Neural cell (in vitro differentiated cells): ENCODE results near the gene CELA2A.

Experiments used
- EP300 ChIP-seq: fragments of 450-650 bp; conservative IDR thresholded peaks from 2 replicates; pipeline ENCODE4 v1.6.1; 2014; ENCODE audit warnings: antibody characterized with exemption, mild to moderate bottlenecking, moderate library complexity; ENCODE audit not compliant: poor library complexity, severe bottlenecking
- EZH2 ChIP-seq: fragments of 200-600, 300-800 bp; shearing (Covaris generic), sonication (generic); IDR thresholded peaks from 2 replicates; pipeline ENCODE4 v1.6.1; 2014; ENCODE audit warnings: antibody characterized with exemption, low read length, borderline replicate concordance, mild to moderate bottlenecking; ENCODE audit not compliant: insufficient read depth, poor library complexity, severe bottlenecking
- MXI1 ChIP-seq: fragments of 450-650 bp; conservative IDR thresholded peaks from 2 replicates; pipeline ENCODE4 v1.6.1; 2014; ENCODE audit warnings: antibody characterized with exemption, mild to moderate bottlenecking; ENCODE audit not compliant: poor library complexity, severe bottlenecking
- POLR2AphosphoS5 ChIP-seq: IDR thresholded peaks from 2 replicates; pipeline ENCODE4 v1.6.1; 2012
- RAD21 ChIP-seq: fragments of 450-650 bp; conservative IDR thresholded peaks from 2 replicates; pipeline ENCODE4 v1.6.1; 2014; ENCODE audit warnings: antibody characterized with exemption, mild to moderate bottlenecking, moderate library complexity
- TAF1 ChIP-seq: IDR thresholded peaks from 2 replicates; pipeline ENCODE4 v1.6.1; 2012; ENCODE audit warnings: low read depth
- TF ChIP-seq, protein P1 (sequence below): fragments of 450-650 bp; IDR thresholded peaks from 2 replicates; pipeline ENCODE4 v1.5.1; 2014; ENCODE audit warnings: antibody characterized with exemption, mild to moderate bottlenecking, moderate library complexity; ENCODE audit not compliant: poor library complexity, severe bottlenecking
- TF ChIP-seq, protein P2 (sequence below): IDR thresholded peaks from 2 replicates; pipeline ENCODE4 v1.6.1; 2012; ENCODE audit warnings: borderline replicate concordance

DNA sequence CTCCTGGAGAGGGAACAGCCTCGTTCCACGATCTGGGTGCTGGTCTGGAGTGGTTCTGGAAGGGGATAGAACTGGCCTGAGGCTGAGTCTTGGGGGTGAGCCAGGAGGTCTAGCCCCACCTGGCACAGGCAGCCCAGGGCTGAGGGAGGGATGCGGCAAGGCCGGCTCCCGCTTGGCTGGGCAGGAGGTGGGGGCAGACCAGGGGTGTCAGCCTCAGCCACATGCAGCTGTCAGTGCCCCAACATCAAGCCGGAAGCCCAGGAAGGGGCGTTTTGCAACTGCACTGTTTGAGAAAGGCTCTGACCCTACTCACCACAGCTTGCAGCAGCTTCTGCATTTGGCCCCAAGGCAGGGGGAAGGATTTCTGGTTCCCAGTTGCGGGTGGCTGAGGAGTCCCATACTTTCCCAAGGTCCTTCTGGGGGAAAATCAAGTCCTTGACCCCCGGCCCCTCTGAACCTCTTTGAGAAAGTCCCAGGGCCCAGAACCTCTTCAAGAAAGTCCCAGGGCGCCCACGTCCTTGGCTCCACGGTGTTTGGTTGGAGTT is 44.9 kb upstream of the CELA2A start:
- no peak for TF ChIP-seq RAD21
- TF ChIP-seq, protein P1, sequence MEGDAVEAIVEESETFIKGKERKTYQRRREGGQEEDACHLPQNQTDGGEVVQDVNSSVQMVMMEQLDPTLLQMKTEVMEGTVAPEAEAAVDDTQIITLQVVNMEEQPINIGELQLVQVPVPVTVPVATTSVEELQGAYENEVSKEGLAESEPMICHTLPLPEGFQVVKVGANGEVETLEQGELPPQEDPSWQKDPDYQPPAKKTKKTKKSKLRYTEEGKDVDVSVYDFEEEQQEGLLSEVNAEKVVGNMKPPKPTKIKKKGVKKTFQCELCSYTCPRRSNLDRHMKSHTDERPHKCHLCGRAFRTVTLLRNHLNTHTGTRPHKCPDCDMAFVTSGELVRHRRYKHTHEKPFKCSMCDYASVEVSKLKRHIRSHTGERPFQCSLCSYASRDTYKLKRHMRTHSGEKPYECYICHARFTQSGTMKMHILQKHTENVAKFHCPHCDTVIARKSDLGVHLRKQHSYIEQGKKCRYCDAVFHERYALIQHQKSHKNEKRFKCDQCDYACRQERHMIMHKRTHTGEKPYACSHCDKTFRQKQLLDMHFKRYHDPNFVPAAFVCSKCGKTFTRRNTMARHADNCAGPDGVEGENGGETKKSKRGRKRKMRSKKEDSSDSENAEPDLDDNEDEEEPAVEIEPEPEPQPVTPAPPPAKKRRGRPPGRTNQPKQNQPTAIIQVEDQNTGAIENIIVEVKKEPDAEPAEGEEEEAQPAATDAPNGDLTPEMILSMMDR: no peak
- no peak for TF ChIP-seq MXI1
- TF ChIP-seq, protein P2, sequence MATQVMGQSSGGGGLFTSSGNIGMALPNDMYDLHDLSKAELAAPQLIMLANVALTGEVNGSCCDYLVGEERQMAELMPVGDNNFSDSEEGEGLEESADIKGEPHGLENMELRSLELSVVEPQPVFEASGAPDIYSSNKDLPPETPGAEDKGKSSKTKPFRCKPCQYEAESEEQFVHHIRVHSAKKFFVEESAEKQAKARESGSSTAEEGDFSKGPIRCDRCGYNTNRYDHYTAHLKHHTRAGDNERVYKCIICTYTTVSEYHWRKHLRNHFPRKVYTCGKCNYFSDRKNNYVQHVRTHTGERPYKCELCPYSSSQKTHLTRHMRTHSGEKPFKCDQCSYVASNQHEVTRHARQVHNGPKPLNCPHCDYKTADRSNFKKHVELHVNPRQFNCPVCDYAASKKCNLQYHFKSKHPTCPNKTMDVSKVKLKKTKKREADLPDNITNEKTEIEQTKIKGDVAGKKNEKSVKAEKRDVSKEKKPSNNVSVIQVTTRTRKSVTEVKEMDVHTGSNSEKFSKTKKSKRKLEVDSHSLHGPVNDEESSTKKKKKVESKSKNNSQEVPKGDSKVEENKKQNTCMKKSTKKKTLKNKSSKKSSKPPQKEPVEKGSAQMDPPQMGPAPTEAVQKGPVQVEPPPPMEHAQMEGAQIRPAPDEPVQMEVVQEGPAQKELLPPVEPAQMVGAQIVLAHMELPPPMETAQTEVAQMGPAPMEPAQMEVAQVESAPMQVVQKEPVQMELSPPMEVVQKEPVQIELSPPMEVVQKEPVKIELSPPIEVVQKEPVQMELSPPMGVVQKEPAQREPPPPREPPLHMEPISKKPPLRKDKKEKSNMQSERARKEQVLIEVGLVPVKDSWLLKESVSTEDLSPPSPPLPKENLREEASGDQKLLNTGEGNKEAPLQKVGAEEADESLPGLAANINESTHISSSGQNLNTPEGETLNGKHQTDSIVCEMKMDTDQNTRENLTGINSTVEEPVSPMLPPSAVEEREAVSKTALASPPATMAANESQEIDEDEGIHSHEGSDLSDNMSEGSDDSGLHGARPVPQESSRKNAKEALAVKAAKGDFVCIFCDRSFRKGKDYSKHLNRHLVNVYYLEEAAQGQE: no peak
- TF ChIP-seq EP300: no peak
- TF ChIP-seq TAF1: no peak
- TF ChIP-seq POLR2AphosphoS5: no peak
- TF ChIP-seq EZH2: no peak
